OCI-LY1 (cell line): Measurements from ENCODE around the gene KCNK7.

Experiments
- H2AFZ ChIP-seq: fragments of 200-600 bp; sonication (generic), shearing (Covaris generic); 2 replicates; pipeline ENCODE4 v1.6.0; 2014; ENCODE audit warnings: antibody characterized with exemption, mild to moderate bottlenecking, low read length
- H3F3A ChIP-seq: fragments of 200-600 bp; sonication (generic), shearing (Covaris generic); 2 replicates; pipeline ENCODE4 v1.6.0; 2014; ENCODE audit warnings: mild to moderate bottlenecking, antibody characterized with exemption, low read length, moderate library complexity; ENCODE audit not compliant: insufficient read depth
- H3K27ac ChIP-seq: fragments of 200-600 bp; sonication (generic); 2 replicates; pipeline ENCODE4 v1.5.1; 2014; ENCODE audit warnings: low read length, mixed run types, mild to moderate bottlenecking, low read depth; ENCODE audit not compliant: poor library complexity, severe bottlenecking
- H3K27me3 ChIP-seq: fragments of 200-600 bp; sonication (generic); 2 replicates; pipeline ENCODE4 v1.6.0; 2014; ENCODE audit warnings: antibody characterized with exemption, mild to moderate bottlenecking, low read length, moderate library complexity; ENCODE audit not compliant: insufficient read depth
- H3K36me3 ChIP-seq: fragments of 200-600 bp; sonication (generic); 2 replicates; pipeline ENCODE4 v1.6.1; 2014; ENCODE audit warnings: mild to moderate bottlenecking, antibody characterized with exemption, low read length, moderate library complexity, mixed read lengths; ENCODE audit not compliant: insufficient read depth
- H3K4me1 ChIP-seq: fragments of 200-600 bp; sonication (generic); 2 replicates; pipeline ENCODE4 v1.5.1; 2014; ENCODE audit warnings: mild to moderate bottlenecking, low read length, moderate library complexity; ENCODE audit not compliant: insufficient read depth, severe bottlenecking
- H3K4me2 ChIP-seq: fragments of 200-600 bp; sonication (generic), shearing (Covaris generic); 2 replicates; pipeline ENCODE4 v1.6.1; 2014; ENCODE audit warnings: low read length
- H3K4me3 ChIP-seq: fragments of 200-600 bp; sonication (generic); 2 replicates; pipeline ENCODE4 v1.5.1; 2014; ENCODE audit warnings: low read length, low read depth, mild to moderate bottlenecking, mixed read lengths; ENCODE audit not compliant: poor library complexity, severe bottlenecking
- H3K79me2 ChIP-seq: fragments of 200-600 bp; shearing (Covaris generic); 2 replicates; pipeline ENCODE4 v1.6.1; 2016; ENCODE audit warnings: mixed run types, low read length, mixed read lengths; ENCODE audit not compliant: insufficient read depth
- H3K9ac ChIP-seq: fragments of 200-600 bp; sonication (generic), shearing (Covaris generic); 2 replicates; pipeline ENCODE4 v1.6.1; 2014; ENCODE audit warnings: mild to moderate bottlenecking, low read length, mixed read lengths
- H3K9me2 ChIP-seq: fragments of 200-600 bp; sonication (generic), shearing (Covaris generic); 2 replicates; pipeline ENCODE4 v1.6.1; 2014; ENCODE audit warnings: low read depth, mild to moderate bottlenecking, low read length, mixed read lengths
- H3K9me3 ChIP-seq: fragments of 200-600 bp; shearing (Covaris generic); 2 replicates; pipeline ENCODE4 v1.6.1; 2014; ENCODE audit warnings: low read length, mixed read lengths
- H4K20me1 ChIP-seq: fragments of 200-600 bp; sonication (generic), shearing (Covaris generic); 2 replicates; pipeline ENCODE4 v1.6.0; 2016; ENCODE audit warnings: mild to moderate bottlenecking, low read length; ENCODE audit not compliant: insufficient read depth
- EZH2 ChIP-seq: fragments of 200-600 bp; sonication (generic), shearing (Covaris generic); IDR thresholded peaks from 2 replicates; pipeline ENCODE4 v1.8.0; 2017; ENCODE audit warnings: borderline replicate concordance, mixed run types, mild to moderate bottlenecking, antibody characterized with exemption, low read length, moderate library complexity, mixed read lengths
- TF ChIP-seq, protein P1 (sequence below): fragments of 200-600 bp; sonication (generic), shearing (Covaris generic); IDR thresholded peaks from 2 replicates; pipeline ENCODE4 v1.5.1; 2017; ENCODE audit warnings: mild to moderate bottlenecking, antibody characterized with exemption, low read length, moderate library complexity, mixed read lengths

Gene KCNK7

DNA sequence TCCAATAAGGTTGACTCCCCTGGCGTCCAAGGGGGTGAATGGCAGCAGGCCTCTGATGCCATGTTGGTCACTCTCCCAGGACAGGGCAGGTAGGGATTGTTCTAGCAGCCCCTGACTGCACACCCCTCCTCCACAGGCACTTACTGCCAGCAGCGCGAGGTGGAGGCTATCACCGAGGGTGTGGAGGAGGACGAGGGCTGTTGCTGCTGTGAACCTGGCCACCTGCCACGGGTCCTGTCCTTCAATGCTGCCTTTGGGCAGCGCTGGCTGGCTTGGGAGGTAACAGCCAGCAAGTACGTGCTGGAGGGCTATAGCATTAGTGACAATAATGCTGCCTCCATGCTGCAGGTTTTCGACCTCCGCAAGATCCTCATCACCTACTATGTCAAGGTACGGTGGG lies 34.6 kb upstream of the KCNK7 start:
- Histone ChIP-seq H3K4me3 (no peak overlapping the region), H3K27ac (no peak overlapping the region), H3K9ac (no peak overlapping the region), H2AFZ (no peak overlapping the region), H3K9me2 (no peaks in the 10 kb centered on the region), H3K36me3 (peaks cover 82% of the 10 kb centered on the region), H4K20me1 (no peaks in the 10 kb centered on the region), H3K79me2 (no peaks in the 10 kb centered on the region), H3K9me3 (no peaks in the 10 kb centered on the region), H3F3A (no peaks in the 10 kb centered on the region), H3K4me2 (no peak overlapping the region), H3K27me3 (no peaks in the 10 kb centered on the region), H3K4me1 (no peaks in the 10 kb centered on the region)
- no peak for TF ChIP-seq EZH2
- TF ChIP-seq, protein P1, sequence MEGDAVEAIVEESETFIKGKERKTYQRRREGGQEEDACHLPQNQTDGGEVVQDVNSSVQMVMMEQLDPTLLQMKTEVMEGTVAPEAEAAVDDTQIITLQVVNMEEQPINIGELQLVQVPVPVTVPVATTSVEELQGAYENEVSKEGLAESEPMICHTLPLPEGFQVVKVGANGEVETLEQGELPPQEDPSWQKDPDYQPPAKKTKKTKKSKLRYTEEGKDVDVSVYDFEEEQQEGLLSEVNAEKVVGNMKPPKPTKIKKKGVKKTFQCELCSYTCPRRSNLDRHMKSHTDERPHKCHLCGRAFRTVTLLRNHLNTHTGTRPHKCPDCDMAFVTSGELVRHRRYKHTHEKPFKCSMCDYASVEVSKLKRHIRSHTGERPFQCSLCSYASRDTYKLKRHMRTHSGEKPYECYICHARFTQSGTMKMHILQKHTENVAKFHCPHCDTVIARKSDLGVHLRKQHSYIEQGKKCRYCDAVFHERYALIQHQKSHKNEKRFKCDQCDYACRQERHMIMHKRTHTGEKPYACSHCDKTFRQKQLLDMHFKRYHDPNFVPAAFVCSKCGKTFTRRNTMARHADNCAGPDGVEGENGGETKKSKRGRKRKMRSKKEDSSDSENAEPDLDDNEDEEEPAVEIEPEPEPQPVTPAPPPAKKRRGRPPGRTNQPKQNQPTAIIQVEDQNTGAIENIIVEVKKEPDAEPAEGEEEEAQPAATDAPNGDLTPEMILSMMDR = no peak

DNA sequence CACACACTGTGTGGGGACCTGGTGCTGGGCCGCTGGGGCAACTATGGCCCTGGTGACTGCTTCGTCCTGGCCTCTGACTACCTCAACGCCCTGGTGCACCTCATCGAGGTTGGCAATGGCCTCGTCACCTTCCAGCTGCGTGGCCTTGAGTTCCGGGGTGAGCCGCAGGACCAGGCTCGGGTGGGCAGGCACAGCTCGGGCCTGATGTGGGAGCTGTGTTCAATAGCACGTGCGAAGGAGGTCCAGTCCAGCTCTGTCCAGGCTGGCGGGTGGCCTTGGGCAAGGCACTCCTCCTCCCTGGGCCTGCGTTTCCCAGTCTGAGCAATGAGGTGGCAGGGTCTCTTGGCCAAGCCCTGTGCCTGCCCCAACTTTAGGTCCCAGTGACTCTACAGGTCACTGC lies 34.0 kb upstream of the KCNK7 start:
- Histone ChIP-seq H3K4me2 (no peak overlapping the region), H3K4me3 (no peak overlapping the region), H3K36me3 (peaks cover 82% of the 10 kb centered on the region), H2AFZ (no peak overlapping the region), H3K4me1 (no peaks in the 10 kb centered on the region), H3F3A (no peaks in the 10 kb centered on the region), H3K9me3 (no peaks in the 10 kb centered on the region), H3K79me2 (no peaks in the 10 kb centered on the region), H3K27ac (no peak overlapping the region), H4K20me1 (no peaks in the 10 kb centered on the region), H3K9ac (no peak overlapping the region), H3K27me3 (no peaks in the 10 kb centered on the region), H3K9me2 (no peaks in the 10 kb centered on the region)
- TF ChIP-seq EZH2 = no peak
- TF ChIP-seq, protein P1 = no peak

DNA sequence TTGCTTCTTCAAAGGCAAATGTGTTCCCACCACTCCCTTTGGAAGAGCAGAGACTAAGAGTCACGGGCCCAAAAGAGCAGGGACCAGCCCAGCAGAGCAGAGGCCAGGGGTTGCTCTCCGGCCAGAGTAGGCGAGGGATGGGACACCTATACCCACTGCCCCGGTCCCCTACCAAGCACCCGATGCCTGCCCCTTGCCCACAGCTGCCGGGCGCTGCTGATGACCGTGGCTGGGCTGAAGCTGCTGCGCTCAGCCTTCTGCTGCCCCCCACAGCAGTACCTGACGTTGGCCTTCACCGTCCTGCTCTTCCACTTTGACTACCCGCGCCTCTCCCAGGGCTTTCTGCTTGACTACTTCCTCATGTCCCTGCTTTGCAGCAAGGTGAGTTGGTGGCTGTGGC lies 31.6 kb upstream of the KCNK7 start:
- Histone ChIP-seq H3K4me1 (no peaks in the 10 kb centered on the region), H2AFZ (no peak overlapping the region), H3K36me3 (peaks cover 93% of the 10 kb centered on the region), H3K9me2 (no peaks in the 10 kb centered on the region), H3K79me2 (no peaks in the 10 kb centered on the region), H3K4me2 (no peak overlapping the region), H4K20me1 (no peaks in the 10 kb centered on the region), H3F3A (no peaks in the 10 kb centered on the region), H3K27me3 (no peaks in the 10 kb centered on the region), H3K9ac (no peak overlapping the region), H3K27ac (no peak overlapping the region), H3K9me3 (no peaks in the 10 kb centered on the region), H3K4me3 (no peak overlapping the region)
- TF ChIP-seq, protein P1 = no peak
- TF ChIP-seq EZH2 = no peak
